GM23248 (cell line): ENCODE data around the gene EIF4E.

Experiments used
- EZH2 ChIP-seq: fragments of 200-600 bp; sonication (generic); IDR thresholded peaks from 2 replicates; pipeline ENCODE4 v1.6.1; 2018; ENCODE audit warnings: antibody characterized with exemption, mild to moderate bottlenecking; ENCODE audit not compliant: insufficient read depth, poor library complexity, severe bottlenecking
- EZH2phosphoT487 ChIP-seq: fragments of 200-600 bp; sonication (generic); IDR thresholded peaks from 2 replicates; pipeline ENCODE4 v1.6.1; 2018; ENCODE audit warnings: antibody characterized with exemption, moderate library complexity, mild to moderate bottlenecking, low read depth; ENCODE audit not compliant: insufficient read depth

GRCh38 chr4:98945297-98945850 lies 16.4 kb upstream of the EIF4E start:
- TF ChIP-seq EZH2 = no peak
- no peak for TF ChIP-seq EZH2phosphoT487
